SIG-M5 (cell line): ENCODE measurements around the gene SYCP3.
A peak's percentile ranks its signal among the peaks of the same experiment; 100 is the strongest.
"Not testable (repeated sequence)": the region's sequence is repeated elsewhere in the genome, so short reads cannot be mapped to it uniquely, and the experiment has no call there.

Experiments used
- DNase-seq: peaks from one replicate; lab custom pipeline; 2025; lab: John Stamatoyannopoulos, UW

Gene SYCP3

DNA sequence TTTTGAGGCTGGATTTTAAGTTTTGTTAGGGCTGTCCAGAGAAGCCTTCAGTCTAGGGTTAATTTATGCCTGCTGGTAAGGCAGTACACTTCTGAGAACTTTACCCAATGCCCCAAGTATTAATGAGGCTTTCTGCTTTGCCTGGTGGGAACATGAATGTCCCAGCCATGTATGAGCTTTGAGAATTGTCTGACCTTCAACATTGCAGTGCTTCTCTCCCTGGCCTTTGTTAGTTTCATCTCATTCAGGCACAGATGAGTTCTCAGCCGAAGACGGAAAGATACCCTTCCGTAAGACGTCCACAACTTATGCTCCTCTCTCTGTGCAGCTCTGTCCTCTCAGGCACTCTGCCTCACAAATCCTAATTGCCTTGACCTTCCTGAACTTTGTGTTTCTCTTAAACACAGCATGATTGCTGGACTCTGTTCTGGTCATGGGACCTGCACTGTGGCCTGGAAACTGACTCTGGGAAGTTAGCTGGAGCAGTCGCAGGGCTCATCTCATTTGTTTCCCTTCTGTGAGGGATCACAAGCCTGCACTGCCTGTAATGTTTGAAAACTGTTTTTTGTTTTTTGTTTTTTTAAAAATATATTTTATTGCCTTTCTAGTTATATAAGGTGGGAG lies 26.1 kb downstream of the SYCP3 start:
- no peak for DNase-seq

DNA sequence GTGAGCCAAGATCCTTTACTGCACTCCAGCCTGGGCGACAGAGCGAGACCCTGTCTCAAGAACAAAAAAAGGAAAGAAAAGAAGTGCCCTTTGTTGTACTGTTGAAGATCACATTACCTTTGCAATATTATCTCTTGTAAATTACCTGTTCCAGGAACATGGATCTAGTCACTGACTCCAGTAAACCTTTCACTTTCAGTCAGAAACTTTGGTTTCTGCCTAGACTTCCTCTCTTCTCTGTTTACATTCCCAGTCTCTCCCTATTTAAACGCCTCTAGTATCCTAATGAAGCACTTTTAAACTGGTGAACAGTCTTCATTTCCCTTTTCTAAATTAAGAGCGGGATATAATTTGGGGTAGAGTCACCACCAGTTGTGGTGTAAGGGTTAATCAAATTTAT lies 29.0 kb downstream of the SYCP3 start:
- no peak for DNase-seq

DNA sequence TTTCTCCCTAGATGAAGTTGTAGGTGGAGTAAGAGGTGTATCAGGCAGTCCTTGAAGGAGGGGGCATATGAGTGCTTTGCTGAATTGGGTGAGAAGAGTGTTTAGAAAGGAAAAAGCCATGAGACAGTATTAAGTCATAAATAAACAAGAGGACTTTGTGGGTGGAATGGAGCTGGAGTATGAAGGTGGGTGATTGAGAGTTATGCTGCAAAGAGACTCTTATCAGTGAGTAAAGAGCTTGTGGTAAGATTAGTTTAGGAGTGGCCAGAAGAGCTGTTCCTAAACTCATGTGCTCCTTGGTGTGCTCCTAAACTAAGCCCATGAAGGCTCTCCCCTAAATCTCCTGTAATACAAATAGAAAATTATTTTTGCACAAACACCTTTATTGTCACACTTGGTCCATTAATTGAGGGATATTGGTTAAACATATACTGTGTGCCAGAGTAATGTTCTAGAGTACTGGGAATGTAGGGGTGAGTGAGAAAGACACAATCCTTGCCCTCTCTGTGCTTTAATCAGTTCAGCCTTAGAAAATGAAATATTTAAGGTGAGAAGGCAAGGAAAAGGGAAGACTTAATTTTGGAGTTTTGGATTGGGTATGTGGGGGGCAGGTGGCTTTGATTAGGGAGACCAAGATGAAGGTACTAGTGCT lies 32.0 kb downstream of the SYCP3 start:
- no peak for DNase-seq

DNA sequence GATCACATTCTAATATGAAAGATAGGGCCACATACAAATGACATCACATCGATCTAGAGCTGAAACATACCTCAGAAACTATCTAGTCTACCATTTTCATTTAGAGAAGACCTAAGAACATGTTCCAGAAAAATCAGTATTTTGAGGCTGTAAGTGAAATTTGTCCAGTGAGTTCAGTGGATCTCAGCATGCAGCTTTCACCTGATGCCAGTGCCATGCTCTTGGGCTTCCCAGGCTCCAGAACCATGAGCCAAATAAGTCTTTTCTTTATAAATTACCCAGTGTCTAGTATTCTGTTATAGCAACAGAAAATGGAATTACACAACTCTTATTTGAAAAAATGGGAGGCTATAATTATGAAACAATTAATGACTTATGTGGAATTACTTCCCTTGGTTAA lies 32.9 kb downstream of the SYCP3 start:
- DNase-seq, result no peak

DNA sequence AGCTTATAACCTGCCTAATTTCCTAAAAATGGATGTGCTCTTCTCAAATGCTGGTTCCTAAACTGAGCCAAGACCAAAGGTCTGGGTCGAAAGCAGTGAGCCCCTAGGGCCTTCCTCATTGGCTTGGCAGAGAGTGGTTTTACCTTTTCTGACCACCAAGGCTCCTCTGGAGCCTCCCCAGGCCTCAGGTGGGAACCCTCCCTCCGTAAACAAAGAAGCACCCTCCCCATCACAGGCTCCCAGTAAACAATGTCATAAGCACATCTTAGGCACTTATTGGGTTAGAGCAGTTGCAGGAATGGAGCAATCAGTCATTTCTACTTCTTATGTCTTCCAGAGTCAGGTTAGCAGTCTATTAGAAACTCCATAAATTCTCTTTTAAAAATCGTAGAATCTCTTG lies 35.8 kb downstream of the SYCP3 start:
- DNase-seq, result no peak

DNA sequence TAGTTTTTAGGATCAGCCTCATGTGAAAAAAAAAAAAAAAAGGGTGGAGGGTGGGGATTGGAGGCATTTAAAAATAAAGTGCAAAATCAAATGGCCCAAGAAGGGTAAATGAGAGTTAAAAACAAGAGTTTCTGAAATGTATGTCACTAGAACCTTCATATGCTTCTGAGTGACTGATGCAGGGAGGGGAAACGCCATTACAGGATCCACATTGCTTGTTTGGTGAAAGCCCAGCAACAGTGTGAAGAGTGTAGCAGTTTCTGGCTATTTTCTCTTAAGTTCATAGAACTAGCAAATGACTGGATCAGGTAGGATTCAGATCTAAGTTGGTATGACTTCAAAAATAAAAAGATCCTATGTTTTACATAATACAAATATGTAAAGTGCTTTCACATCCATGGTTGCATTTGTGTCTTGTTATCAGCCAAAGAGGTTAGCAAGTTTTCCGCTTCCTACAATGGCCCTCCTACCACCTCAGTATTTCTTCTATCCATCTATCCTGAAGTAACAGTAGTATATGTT lies 38.9 kb downstream of the SYCP3 start:
- DNase-seq, result no peak

DNA sequence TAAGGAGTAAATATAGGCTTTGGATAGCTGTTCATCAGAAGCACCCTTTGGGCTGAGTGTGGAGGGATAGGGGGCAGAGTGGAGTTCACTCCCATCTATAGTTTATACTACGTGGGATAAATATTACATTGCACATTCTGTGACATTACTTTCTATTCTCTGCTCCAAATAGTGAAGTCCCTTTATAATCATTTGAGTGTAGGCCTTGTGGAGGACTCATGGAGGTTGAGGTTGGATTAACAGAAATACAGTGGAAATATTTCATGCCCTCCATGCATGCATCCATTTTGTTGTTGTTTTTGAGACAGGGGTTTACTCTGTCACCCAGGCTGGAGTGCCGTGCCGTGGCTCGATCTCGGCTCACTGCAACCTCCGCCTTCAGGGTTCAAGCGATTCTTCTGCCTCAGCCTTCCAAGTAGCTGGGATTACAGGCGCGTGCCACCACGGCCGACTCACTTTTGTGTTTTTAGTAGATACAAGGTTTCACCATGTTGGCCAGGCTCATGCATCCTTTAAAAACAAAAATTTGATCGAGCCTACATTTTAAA lies 40.4 kb downstream of the SYCP3 start:
- DNase-seq, result no peak

DNA sequence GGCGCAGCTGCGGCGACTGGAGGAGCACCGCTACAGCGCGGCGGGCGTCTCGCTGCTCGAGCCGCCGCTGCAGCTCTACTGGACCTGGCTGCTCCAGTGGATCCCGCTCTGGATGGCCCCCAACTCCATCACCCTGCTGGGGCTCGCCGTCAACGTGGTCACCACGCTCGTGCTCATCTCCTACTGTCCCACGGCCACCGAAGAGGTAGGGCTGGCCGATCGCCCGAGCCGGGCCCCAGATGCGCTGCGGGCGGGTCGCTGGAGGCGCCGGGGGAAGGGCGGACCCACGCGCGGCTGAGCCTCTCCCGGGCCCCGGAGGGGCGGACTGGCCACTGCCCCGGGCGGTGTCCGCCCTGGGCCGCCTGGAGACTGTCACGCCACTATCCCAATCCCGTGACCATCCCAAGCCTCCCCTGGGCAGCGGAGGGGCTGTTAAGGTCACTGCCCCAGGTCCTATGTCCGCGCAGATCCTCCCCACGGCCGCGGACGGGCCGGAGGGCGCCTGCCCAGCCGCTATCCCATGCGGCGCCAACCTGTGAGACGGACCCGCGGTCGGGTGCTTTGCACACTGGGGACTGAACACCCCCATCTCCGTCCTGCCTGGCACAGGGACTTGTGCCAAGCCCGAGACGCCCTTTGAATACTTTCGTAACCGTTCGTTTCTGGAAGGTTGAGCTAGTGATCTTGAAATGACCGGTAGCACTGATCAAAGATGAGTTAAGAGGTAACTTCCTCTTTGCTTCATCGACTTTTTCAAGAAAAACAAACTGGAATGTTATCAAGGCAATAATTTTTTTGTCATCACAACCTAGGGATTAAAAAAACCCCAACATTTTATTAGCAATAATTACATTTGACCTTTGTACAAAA lies 41.1 kb downstream of the SYCP3 start:
- DNase-seq, result no peak

DNA sequence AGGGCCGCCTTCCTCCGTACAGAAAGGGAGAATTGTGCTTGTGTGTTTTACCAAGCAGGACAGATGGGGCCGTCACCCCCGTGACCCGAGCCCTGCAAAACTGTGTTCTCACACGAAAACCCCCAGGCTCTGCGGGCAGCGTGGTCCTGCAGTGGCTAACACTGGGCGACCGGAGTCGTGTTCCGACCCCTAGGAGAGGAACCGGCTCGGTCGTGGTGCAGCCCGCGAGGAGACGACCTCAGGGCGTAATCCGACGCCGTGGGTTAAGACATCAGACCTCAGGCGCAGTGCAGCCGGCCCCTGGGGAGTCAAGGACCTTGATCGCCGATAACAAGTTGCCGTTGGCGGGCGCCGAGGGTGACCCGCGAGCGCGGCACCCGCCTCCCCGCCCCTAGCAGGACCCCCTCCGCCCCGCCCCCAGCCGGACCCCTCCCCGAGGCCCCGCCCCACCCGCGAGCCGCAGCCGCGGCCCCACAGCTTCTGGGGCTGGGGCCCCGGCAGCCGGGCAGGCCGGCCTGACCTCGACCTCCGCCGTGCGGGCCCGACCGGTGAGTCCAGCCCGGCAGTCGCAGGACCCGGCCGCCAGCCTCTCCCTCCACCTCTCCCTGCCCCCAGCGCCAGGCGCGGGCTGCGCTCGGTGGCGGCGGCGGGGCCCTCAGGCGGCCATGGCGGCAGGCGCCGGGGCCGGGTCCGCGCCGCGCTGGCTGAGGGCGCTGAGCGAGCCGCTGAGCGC lies 41.9 kb downstream of the SYCP3 start, which contains the start of gene CHPT1:
Gene CHPT1 (plus strand): TSS at position 444 of the 733 bp plus-strand sequence. CDS start 222 bp downstream, at position 666.
- no peak for DNase-seq

DNA sequence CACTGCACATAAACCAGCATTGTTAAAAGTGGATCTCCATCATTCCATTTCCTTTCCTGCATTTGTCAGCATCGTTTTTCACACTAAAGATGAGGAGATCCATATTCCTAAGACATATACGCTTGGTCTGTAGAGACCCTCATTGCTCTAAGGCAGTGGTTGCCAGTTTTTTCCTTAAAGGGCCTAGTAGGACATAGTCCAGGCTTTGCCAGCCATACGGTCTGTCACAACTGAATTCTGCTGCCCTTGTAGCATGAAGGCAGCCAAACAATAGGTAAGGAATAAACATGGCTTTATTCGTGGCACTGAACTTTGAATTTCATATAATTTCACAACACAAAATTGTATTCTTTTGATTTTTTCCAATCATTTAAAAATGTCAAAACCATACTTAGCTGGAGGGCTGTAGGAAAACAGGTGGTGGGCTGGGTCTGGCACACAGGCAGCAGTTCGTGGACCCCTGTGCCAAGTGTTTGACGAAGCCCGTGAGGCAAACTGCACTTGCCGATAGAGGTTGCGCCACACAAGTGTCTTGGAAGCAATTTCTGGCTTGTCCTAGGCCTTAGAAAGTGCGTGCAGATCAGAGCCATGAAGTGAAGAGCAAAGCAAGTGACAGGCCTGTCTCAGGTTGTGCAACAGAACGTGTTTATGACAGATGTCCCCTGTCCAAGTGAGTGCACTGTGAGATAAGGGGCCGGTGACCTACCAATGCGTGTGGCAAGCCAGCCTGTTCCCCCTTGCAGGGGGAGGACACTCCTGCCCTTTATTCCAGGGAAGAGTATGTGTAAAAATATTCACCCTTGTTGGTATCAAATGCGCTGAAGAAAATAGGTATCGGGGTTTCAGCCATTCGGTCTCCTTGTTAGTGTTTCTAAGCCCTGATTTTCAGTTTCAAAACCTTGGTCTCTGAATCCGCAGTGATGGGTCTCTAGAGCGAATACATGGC lies 42.7 kb downstream of the SYCP3 start:
- peak; percentile 53 for DNase-seq

DNA sequence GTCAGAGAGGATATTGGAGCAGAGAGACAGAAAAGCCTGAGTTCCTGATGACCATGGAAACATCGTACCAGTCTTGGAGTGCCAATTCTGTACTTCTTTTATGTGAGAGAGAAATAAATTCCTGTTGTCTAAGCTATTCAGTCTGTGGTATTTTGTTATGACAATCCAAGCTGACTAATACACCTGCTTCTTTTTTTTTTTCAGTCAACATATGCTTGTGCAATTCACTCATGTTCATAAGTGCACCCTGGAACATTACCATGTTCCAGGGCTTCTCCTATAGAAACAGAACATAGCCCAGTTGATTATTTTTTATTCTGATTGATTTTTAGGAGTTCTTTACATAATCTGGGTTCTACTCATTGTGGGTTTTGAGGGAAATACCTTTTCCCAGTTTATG lies 43.6 kb downstream of the SYCP3 start:
- no peak for DNase-seq

DNA sequence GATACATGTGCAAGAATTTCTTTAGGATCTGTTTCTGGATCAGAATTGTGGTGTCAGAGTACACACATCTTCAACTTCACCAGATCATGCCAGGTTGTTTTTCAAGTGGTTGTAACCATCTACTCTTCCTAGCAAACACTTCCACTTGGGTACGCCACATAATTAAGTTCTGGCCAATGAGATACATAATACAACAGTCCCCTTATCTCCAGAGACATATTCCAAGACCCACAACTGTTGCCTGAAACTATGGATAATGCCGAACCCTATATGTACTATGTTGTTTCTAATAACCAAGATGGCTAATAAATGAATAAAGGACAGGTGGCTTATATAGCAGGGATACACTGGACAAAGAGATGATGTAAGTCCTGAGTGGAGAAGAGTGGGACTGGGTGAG lies 44.3 kb downstream of the SYCP3 start:
- DNase-seq, result no peak

DNA sequence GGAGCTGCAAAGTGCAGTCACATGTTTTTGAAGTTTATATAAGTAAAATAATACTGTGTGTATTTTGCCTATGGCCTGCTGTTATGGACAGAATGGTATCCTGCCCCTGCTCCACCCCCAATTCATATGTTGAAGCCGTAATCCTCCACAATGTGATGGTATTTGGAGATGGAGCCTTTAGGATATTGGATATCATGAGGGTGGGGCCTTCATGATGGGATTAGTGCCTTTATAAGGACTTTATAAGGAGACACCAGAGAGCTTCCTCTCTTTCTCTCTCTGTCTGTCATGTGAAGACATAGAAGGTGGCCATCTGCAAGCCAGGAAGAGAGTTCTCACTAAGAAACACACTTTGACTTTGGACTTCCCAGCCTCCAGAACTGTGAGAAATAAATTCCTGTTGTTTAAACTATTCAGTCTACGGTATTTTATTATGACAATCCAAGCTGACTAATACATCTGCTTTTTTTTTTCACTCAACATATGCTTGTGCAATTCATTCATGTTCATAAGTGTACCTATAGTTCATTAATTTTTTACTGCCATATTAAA lies 44.9 kb downstream of the SYCP3 start:
- no peak for DNase-seq

DNA sequence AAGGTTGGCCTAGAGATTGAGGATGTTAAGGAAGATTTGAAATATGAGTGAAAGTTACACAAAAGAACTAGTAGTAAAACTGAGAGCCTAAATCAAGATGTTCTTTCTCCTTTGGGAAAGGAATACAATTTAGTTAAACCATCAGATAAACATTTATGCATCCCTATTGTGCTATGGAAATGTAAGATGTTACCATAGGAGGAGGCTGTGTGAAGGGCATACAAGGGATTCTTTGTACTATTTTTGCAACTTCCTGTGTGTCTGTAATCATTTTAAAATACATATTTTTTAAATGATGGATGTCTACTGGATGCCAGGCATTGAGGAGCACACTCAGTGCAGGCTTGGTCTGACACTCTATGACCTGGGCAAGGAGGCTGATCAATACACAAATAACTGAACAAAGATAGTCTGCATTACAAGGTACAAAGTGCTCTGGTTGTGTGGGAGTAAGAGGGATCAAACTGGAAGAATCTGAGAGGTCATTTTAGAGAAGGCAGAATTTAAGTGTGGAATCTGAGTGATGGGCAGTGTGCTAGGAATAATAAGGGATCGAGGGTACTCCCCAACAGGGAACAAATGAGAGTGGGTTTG lies 47.7 kb downstream of the SYCP3 start:
- no peak for DNase-seq

DNA sequence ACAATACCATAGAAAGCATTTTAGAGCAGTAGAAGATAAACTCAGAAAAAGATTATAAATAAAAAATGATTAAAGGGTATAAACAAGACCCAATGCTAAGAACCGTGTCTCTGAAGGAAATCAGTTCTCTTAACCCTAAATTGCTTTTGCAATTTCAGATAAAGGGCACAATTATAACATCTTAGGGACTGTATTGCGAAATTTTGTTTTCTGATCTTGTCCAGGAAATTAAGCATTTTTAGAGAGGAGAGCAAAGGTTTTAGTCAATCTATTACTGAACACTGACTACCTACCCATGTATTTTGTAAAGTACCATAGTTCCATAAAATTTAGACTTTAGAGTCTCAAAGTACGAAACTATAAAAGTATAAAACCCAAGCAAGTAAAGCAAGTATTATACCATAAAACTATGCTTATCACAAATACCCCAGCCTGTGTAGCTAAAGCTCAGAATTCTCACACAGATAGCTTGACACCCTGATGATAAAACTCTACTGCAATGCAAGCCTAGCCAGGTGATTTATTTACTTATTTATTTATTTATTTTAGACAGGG lies 48.6 kb downstream of the SYCP3 start:
- no peak for DNase-seq

DNA sequence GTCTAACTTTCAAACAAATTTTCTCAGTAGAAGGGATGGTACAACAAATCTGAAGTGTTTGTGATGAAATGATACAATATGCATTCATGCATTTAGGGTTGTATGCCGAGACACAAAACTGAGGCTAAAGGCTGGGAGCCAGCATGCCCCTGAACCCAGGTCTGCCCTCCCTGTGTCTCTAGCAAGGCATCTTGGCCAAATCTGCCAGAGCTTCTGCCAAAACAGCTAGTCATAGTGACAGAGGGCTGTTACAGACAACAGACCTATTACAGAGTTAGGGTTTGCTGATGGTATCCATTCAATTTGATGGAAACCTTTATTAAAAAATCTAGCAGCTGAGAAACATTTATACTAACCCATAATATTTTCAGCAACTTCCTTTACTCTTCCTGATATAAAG lies 53.1 kb downstream of the SYCP3 start:
- DNase-seq, result no peak

DNA sequence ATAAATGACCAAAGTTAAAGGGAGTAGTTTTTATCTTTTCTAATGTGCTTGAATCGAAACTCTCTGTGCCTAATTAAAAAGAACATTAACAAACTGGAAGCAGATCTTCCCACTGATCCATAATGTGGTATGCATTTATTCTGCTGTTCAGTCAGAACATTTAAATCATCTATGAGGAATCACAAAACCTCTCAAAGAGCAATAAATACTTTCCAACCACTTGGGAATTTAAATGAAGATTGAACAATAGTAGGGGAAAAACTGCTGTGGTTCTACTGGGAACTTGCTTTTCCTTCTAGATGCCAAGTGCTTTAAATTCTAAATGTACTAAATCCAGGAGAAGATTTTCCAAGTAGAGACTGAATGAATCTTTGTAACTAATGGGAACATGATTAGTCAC lies 54.2 kb downstream of the SYCP3 start:
- DNase-seq, result no peak

DNA sequence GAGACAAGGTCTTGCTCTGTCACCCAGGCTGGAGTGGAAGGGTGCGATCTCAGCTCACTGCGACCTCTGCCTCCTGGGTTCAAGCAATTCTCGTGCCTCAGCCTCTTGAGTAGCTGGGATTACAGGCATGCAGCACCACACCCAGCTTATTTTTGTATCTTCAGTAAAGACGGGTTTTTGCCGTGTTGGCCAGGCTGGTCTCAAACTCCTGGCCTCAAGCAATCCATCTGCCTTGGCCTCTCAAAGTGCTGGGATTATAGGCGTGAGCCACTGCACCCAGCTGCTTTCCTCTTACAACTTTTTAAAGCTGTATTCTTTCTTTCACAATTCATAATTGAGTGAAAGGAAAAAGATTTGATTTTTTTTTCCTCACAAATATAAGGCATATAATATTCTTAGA lies 57.6 kb downstream of the SYCP3 start:
- not testable (repeated sequence) for DNase-seq

DNA sequence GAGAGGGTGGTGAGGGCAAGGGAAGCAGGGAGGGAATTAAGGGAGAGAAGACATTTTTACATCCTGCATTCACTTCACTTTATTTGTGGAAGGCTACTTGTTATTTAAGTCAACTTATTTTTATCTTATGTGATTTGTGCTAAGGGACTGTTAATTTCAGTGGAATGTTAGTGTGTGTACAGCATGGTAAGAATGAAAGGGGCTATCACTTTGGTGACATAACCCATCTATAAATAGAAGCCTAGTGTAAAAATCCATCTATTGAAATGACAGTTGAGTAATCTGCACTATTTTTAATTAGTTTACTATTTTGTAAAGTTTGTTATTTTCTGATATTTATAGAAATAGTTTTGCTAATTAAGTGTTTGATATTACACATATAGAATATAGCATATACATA lies 58.6 kb downstream of the SYCP3 start:
- DNase-seq, result no peak

DNA sequence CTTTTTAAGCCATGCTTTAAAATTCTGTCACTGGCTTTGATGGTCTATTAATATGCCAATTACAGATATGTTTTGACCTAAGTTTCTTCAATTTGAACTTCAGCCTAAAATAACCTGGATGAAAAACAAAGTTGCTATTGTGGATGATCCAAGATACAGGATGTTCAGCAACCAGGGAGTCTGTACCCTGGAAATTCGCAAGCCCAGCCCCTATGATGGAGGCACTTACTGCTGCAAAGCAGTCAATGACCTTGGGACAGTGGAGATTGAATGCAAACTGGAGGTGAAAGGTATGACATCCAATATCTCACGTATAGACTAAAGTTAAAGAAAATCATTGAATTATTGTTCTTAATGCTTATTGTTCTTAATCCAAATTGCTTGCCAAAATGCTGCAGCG lies 59.0 kb downstream of the SYCP3 start:
- DNase-seq, result no peak
